HG03565 (cell line): ENCODE results near the gene SLC39A12.

Experiments
- ATAC-seq: cut with Tn5 transposase; IDR thresholded peaks from one replicate; pipeline ENCODE4 v1.9.1; 2021; ENCODE audit warnings: mild to moderate bottlenecking, moderate library complexity; ENCODE audit not compliant: unreplicated experiment

Gene SLC39A12

DNA sequence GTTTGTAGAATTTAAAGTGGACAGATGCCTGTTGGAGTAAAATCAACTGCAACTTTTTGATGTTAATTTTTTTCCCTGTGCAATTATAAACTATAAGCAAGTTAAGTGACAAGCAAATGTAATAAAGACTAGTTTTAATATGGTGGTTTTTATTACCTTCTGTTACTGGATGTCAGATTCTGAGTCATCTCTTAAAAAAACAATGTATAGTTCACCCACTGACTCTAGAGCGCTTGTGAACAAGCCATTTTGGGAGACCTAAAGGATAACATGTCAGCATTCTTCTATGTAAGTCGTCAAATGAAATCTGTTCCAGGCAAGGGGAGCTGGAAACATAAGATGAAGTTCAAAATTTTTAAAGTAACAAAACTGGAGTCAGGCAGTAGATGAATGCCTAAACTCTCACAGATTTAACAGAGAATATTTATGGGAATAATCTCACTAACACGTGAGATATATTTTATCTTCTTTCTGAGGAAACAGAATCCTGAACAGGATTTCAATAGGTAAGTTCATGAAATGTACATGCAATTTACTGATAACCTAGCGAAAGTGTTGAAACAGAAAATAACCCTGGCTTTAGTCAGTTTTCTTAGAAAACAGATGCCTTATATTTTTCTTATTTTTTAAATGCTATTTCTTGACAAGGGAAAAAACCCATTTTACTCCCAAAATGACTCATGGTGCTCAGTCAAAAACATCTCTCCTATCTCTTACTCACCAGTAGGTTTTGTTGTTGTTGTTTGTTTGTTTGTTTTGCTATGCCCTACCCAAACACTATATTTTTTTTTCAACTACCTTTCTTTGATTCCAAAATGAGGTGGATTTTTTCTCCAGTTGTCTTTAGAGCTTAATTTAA, 91.7 kb downstream of the SLC39A12 start:
- ATAC-seq = no peak

DNA sequence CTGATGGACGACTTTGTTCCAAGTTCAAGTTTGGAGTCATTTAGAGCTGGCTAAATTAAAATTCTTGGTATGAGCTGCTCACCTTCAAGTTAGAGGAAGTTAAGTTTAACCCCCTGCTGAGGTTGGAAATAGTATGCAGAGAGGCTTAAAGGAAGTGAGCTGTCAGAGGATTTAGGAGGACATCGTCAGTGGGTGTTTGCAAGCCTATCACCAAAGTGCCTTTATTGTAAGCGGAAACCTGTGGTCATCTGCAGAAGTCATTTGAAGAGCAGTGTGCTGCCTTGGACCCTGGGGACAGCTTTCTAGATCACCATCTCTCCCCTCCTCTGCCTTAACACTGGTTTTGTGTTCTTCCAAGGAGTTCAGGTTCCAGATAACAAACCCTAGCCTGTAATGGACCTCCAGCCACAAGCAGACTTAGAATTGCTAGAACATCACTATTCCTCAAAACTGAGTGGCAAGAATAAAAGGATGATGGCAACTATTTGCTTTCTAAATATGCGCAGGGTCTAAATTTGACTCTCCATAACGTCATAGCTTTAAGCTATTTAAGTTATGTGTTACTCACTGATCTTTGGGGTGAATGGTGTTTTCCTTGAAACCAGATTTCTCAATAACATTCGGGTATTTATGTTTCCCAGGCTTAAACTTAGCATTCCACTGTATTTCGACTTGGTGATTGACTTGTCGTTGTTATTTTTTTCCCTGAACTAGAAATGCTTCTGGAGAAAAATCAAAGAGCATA, 93.4 kb downstream of the SLC39A12 start:
- peak; percentile 46 for ATAC-seq

DNA sequence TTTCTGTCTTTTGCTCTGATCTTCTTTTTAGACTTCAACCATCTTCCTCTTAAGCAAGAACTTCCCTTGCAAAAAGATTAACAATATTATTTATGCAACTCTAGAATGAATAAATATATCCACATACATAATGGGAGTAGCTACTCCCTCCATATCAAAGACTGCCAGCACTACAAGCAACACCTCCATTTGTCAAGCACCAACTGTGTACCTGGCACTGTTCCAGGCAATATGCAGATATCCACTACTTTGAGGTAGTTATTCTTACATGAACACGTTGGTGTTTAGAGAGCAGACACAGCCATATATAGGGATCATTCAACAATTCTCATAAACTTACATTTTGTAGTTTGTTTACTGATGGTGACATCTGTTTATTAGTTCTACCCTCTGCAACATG, 104.9 kb downstream of the SLC39A12 start:
- no peak for ATAC-seq

DNA sequence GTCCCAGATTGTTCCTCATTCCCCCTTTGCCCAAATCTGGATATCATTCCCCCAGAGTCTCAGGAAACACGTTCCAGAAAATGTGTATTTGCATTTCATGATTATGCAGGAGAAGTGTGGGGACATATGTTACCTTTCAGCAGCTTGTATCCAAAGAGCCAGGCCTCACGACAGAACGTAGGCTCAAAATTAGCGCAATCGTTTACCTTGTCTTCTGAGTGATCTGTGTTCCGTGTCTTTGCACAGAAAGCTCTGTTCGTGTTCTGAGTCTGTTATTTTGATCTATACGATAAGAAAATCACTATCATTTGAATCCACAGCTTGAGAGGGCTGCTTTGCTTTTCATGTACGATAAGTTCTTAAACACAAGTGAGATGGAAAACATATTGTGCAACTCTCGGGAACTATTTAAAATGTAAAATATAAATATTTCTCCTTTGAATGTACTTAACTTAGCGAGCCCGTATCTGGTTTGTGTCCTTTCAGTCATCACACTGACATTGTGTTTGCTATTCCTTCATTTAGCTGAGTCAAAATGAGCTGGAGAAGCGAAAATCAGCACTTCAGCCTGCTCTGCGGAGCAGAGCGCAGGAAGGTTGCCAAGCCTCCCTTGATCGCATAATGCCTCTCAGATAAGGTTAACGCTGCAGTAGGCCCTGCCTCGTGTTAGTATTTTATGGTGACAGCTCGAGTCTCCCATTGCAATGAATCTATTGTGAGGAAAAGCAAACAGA, 108.3 kb downstream of the SLC39A12 start:
- ATAC-seq = no peak

DNA sequence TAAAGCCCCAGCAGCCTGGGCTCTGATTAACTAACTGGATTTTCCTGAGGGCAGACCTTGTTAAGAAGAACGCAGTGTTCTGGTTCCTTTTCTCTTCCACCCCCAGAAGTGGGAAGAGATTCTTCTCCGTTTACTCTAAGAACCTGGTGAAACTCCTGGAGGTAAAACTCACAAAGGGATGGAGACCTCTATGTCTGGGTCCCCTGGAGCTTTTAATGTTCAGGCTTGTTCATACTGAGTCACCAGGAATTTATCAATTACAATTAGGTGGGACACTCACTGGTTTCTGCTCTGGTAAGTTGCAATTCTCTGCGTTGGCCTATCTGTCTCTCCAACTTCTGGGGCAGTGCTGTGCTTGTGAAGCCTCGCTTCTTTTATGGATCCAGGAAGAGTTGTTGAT, 115.2 kb downstream of the SLC39A12 start:
- no peak for ATAC-seq

DNA sequence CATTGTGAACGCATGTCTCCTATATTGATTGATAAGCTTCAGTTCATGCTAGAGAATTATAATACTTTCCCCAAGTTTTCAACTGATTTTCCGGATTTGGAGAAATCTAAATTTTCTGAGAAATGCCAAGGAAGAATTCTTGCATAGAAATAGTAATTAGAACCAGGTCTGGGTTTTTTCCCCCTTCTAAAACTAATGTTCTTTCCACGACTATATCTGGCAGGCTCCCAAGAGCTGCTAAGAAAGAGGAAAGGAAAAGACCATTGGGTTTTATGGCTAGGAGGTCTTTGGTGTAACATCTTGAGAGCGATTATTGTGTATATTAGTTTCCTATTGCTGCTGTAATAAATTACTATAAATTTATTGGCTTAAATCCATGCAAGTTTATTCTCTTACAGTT, 116.7 kb downstream of the SLC39A12 start:
- ATAC-seq = no peak

DNA sequence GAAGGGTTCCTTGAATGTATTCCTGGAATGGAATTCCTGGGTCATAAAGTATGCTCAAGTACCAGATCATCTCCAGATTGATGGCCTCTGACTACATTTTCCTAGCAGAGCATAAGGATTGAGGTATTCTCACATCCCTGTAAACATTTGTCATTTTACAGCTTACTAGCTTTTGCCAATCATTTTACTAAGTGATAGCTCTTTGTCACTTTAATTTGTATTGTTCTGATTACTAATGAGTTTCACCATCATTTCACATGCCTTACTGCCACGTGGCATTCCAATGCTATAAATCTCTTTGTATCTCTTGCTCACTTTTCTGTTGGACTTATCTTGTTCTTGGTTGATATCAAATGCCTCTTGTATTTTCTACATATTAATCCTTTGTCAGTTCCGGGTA, 119.9 kb downstream of the SLC39A12 start:
- no peak for ATAC-seq

DNA sequence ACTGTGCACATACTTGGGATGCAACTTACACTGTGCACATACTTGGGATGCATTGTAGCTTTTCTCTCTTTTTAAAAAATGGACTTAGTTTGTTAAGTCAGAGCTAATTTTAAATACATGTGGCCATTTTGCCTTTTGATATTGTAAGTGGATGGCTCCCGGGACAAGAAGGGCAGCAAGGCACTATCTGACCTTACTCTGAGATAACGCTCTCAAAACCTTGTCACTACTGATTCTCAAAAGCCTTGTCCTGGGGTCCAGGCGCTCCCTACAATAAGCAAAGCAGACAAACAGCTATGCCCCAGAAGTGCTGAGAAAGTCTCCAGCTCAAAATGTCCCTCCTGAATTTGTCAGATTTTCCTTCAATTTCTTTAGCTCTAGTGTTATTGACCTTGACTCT, 121.6 kb downstream of the SLC39A12 start:
- ATAC-seq = no peak

DNA sequence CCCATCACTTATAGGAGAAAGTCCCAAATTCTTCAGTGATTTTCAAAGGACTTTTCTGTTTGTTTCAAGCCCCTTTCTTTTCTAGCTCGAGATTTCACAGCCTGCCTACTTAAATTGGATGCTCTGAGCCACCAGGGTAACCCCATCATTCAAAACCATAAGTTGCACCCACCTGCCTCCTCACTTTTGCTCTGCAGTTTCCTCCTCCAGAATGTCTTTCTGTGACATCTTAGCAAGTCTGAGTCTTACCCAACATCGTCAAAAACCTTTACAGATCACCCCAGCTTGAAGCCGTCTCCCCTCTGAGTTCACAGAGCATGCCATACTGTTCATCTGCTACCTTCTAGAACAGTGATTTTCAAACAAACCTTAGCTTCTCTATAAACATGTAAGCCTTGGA, 124.2 kb downstream of the SLC39A12 start:
- no peak for ATAC-seq

DNA sequence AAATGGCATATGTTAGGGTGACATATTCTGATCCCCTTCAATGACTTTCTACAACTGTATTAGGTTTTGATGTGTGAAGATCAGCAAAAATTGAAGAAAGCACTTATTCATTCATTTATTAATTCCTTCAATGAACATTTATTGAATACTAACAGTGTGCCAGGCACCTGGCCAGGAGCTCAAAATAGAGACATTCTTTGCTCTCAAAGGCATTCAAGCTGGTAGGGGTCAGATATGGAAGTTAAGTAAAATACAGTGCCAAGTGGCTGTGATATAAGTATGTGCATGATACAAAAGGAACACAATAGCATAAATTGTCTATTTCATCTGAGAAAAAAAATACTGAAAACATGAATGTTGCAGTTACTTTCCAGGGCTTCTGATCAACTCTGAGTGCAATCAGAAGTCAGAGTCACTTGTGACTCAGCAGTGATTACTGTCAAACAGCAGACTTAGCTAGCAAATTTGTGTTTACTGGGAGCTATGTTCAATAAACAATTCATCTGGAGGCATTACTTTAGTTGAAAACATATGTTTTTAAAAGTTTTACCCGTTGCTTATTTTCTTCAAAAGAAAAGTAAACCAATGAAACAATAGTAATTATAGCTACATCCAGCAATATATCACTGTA, 128.1 kb downstream of the SLC39A12 start:
- ATAC-seq = no peak

DNA sequence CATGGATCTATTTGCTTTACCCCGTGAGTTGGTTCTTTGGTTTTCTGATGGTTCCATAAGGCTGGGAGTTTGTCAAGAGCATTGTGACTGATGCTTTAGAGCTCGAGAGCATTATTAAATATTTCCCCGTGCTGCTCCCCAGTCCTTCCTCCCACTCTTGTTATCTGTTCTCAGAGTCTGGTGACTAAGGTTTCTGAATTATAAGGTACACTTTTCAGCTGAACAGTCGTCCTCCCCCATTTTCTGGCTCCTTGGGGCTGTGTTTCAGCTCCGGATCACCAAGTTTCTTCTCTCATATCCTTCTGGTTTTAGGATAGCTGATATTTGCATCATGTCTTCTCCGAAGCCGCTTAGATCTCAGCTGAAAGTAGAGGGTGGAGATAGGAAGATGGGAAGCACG, 130.7 kb downstream of the SLC39A12 start:
- no peak for ATAC-seq

DNA sequence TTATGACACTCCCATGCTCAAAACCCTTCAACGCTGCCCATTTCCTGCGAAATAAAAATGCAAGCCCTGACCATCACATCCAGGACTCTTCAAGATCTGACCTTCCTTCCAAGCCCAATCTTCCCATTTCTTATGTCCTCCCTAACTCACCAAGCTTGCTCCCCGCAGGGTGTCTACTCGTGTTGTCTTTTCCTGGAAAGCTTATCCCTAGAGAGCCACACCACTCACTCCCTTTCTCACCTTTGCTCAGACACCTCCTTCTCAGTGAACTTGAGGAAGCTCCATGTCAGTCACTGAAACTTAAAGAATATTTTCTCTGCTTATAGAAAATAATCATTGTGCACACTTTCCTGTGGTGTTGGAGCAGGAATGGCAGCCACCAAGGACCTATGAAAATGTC, 134.1 kb downstream of the SLC39A12 start:
- no peak for ATAC-seq

DNA sequence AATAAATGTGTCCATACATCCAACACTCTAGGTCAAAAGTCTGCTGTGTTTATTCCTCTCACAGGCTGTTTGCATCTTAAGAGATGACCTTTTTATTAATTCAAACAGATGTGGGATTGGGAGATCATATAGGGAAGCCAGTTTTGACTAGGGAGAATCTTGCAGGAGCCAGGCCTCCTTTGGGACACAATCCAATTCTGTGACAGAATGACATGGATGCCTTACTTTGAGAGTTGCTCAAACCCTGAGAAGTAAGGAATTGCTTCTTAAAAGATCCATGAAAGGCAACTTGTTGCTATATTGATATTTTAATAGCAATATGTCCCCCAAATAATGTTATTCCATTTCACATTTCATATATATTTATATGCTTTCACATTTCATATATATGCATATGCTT, 135.0 kb downstream of the SLC39A12 start:
- ATAC-seq = no peak

DNA sequence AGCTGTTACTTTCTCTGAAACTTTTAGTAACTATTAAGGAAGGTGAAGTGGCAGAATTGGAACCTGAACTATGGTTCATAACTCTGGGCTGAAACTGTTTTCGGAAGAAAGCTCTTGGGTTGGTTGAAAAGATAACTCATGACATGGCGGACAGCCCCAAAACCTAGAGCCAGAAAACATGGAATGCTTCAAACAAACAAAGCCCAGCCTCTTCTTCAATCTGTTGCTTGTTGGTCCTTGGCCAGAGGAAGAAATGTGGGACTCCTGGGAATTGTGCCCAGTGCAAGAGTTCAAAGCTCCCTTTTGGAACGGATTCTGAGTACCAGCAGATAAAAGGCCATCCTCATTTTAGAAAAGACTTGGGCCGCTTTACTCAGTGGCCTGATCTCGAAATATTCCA, 135.6 kb downstream of the SLC39A12 start:
- ATAC-seq = no peak
